Right atrium auricular region (tissue), 2 donors: ENCODE results near the gene MRPS2. TPM values are rescaled to one million over a fixed set of nuclear protein-coding genes. Genes with fewer than 3 reads are reported as not detected.

ENCODE experiments used
- DNase-seq: peaks from one replicate; pipeline ENCODE4 v3.0.0-alpha.2; 2019; ENCODE audit warnings: low spot score
- H3K27ac ChIP-seq, 2 donors: fragments of 200-600 bp; sonication (generic); 1 replicate in 1 of 2; 2 replicates in 1 of 2; pipeline ENCODE4 v1.5.1; 2016 to 2019
- H3K27me3 ChIP-seq, 2 donors: fragments of 200-600 bp; sonication (generic); one replicate each; pipeline versions ENCODE4 v1.5.1 to v1.6.0; 2017 to 2019
- H3K36me3 ChIP-seq: fragments of 200-600 bp; sonication (generic); one replicate; pipeline ENCODE4 v1.5.1; 2016
- H3K4me1 ChIP-seq, 2 donors: fragments of 200-600 bp; sonication (generic); one replicate each; pipeline versions ENCODE4 v1.5.1 to v1.6.0; 2017 to 2019
- H3K4me3 ChIP-seq, 2 donors: fragments of 200-600 bp; sonication (generic); 1 replicate in 1 of 2; 2 replicates in 1 of 2; pipeline ENCODE4 v1.5.1; 2017 to 2019; ENCODE audit warnings: mild to moderate bottlenecking in 1 of 2, moderate library complexity in 1 of 2
- H3K9me3 ChIP-seq, 2 donors: fragments of 200-600 bp; sonication (generic); one replicate each; pipeline ENCODE4 v1.5.1; 2019
- CTCF ChIP-seq, 2 donors: fragments of 200-600 bp; sonication (generic); IDR thresholded peaks; one replicate each; pipeline ENCODE4 v1.5.1; 2019; ENCODE audit warnings: antibody characterized with exemption in 2 of 2
- total RNA-seq, 2 donors: library from RNA; depleted of rRNA; stranded (reverse); fragments of >200 nt; gene quantifications; one replicate each; pipeline ENCODE4 v1.1.0, GENCODE V29; 2016

The MRPS2 gene
- total RNA-seq, 2 donors from 2014 or later, result 40.9 to 72.5 TPM

- no peak overlapping the region for H3K4me3 ChIP-seq
- H3K27me3 ChIP-seq, result no peaks in the 10 kb centered on the region
- no peaks in the 10 kb centered on the region for H3K4me1 ChIP-seq
- no peak for DNase-seq
- no peak for TF ChIP-seq CTCF (IDR thresholded peaks at IDR 0.05)
- no peaks in the 10 kb centered on the region for H3K9me3 ChIP-seq
- H3K36me3 ChIP-seq, result no peaks in the 10 kb centered on the region
- no peak overlapping the region for H3K27ac ChIP-seq
Observed at GRCh38 chr9:135461936-135462335, 38.5 kb upstream of the MRPS2 start.

GRCh38 chr9:135463140-135463539 is 37.3 kb upstream of the MRPS2 start:
- no peaks in the 10 kb centered on the region for H3K36me3 ChIP-seq
- no peak overlapping the region for H3K4me3 ChIP-seq
- no peak overlapping the region for H3K27ac ChIP-seq
- no peaks in the 10 kb centered on the region for H3K27me3 ChIP-seq
- no peak for DNase-seq
- no peak for TF ChIP-seq CTCF (IDR thresholded peaks at IDR 0.05)
- no peaks in the 10 kb centered on the region for H3K9me3 ChIP-seq
- no peaks in the 10 kb centered on the region for H3K4me1 ChIP-seq

- no peak for DNase-seq
- no peak for TF ChIP-seq CTCF (IDR thresholded peaks at IDR 0.05)
- H3K36me3 ChIP-seq, result no peaks in the 10 kb centered on the region
- H3K27me3 ChIP-seq, result no peaks in the 10 kb centered on the region
- H3K4me1 ChIP-seq, result no peaks in the 10 kb centered on the region
- no peaks in the 10 kb centered on the region for H3K9me3 ChIP-seq
- H3K27ac ChIP-seq, result no peak overlapping the region
- H3K4me3 ChIP-seq, result no peak overlapping the region
Observed at GRCh38 chr9:135464181-135464580, 36.3 kb upstream of the MRPS2 start.

GRCh38 chr9:135468854-135469521 is 31.5 kb upstream of the MRPS2 start:
- Histone ChIP-seq H3K4me3 (no peak overlapping the region), H3K36me3 (no peaks in the 10 kb centered on the region), H3K4me1 (no peaks in the 10 kb centered on the region), H3K9me3 (no peaks in the 10 kb centered on the region), H3K27ac (no peak overlapping the region), H3K27me3 (no peaks in the 10 kb centered on the region)
- no peak for DNase-seq
- TF ChIP-seq CTCF (IDR thresholded peaks at IDR 0.05), result no peak

GRCh38 chr9:135471791-135472640 is 28.5 kb upstream of the MRPS2 start:
- Histone ChIP-seq H3K27ac (no peak overlapping the region), H3K4me1 (no peaks in the 10 kb centered on the region), H3K4me3 (no peak overlapping the region), H3K9me3 (no peaks in the 10 kb centered on the region), H3K27me3 (no peaks in the 10 kb centered on the region), H3K36me3 (no peaks in the 10 kb centered on the region)
- TF ChIP-seq CTCF (IDR thresholded peaks at IDR 0.05), result no peak
- DNase-seq, result no peak
